Right atrium auricular region (tissue), 2 donors: ENCODE results near the gene C14orf119. TPM values are rescaled to one million over a fixed set of nuclear protein-coding genes. Genes with fewer than 3 reads are reported as not detected.

Experiments
- DNase-seq: peaks from one replicate; pipeline ENCODE4 v3.0.0-alpha.2; 2019; ENCODE audit warnings: low spot score
- H3K27ac ChIP-seq, 2 donors: fragments of 200-600 bp; sonication (generic); 1 replicate in 1 of 2; 2 replicates in 1 of 2; pipeline ENCODE4 v1.5.1; 2016 to 2019
- H3K27me3 ChIP-seq, 2 donors: fragments of 200-600 bp; sonication (generic); one replicate each; pipeline versions ENCODE4 v1.5.1 to v1.6.0; 2017 to 2019
- H3K36me3 ChIP-seq: fragments of 200-600 bp; sonication (generic); one replicate; pipeline ENCODE4 v1.5.1; 2016
- H3K4me1 ChIP-seq, 2 donors: fragments of 200-600 bp; sonication (generic); one replicate each; pipeline versions ENCODE4 v1.5.1 to v1.6.0; 2017 to 2019
- H3K4me3 ChIP-seq, 2 donors: fragments of 200-600 bp; sonication (generic); 1 replicate in 1 of 2; 2 replicates in 1 of 2; pipeline ENCODE4 v1.5.1; 2017 to 2019; ENCODE audit warnings: mild to moderate bottlenecking in 1 of 2, moderate library complexity in 1 of 2
- H3K9me3 ChIP-seq, 2 donors: fragments of 200-600 bp; sonication (generic); one replicate each; pipeline ENCODE4 v1.5.1; 2019
- CTCF ChIP-seq, 2 donors: fragments of 200-600 bp; sonication (generic); IDR thresholded peaks; one replicate each; pipeline ENCODE4 v1.5.1; 2019; ENCODE audit warnings: antibody characterized with exemption in 2 of 2
- total RNA-seq, 2 donors: library from RNA; depleted of rRNA; stranded (reverse); fragments of >200 nt; gene quantifications; one replicate each; pipeline ENCODE4 v1.1.0, GENCODE V29; 2016

C14orf119 gene
- total RNA-seq, 2 donors from 2014 or later: 13.5 to 23.7 TPM

- no peaks in the 10 kb centered on the region for H3K27me3 ChIP-seq
- H3K4me1 ChIP-seq: peaks cover 0 to 16% of the 10 kb centered on the region in 2 donors
- TF ChIP-seq CTCF (IDR thresholded peaks at IDR 0.05): no peak
These were observed 20.6 kb downstream of the C14orf119 start for GRCh38 chr14:23115918-23116317.

GRCh38 chr14:23117371-23118020 lies 22.2 kb downstream of the C14orf119 start:
- no peak overlapping the region for H3K4me3 ChIP-seq
- H3K27me3 ChIP-seq: no peaks in the 10 kb centered on the region
- H3K4me1 ChIP-seq: peaks cover 0 to 26% of the 10 kb centered on the region in 2 donors
- no peaks in the 10 kb centered on the region for H3K36me3 ChIP-seq
- no peak overlapping the region for H3K27ac ChIP-seq
- H3K9me3 ChIP-seq: no peaks in the 10 kb centered on the region
- DNase-seq: no peak
- no peak for TF ChIP-seq CTCF (IDR thresholded peaks at IDR 0.05)

More at GRCh38 chr14:23115918-23116317, 20.6 kb downstream of the C14orf119 start:
- Histone ChIP-seq H3K4me3 (no peak overlapping the region), H3K9me3 (no peaks in the 10 kb centered on the region), H3K27ac (no peak overlapping the region), H3K36me3 (no peaks in the 10 kb centered on the region)
- no peak for DNase-seq

DNA sequence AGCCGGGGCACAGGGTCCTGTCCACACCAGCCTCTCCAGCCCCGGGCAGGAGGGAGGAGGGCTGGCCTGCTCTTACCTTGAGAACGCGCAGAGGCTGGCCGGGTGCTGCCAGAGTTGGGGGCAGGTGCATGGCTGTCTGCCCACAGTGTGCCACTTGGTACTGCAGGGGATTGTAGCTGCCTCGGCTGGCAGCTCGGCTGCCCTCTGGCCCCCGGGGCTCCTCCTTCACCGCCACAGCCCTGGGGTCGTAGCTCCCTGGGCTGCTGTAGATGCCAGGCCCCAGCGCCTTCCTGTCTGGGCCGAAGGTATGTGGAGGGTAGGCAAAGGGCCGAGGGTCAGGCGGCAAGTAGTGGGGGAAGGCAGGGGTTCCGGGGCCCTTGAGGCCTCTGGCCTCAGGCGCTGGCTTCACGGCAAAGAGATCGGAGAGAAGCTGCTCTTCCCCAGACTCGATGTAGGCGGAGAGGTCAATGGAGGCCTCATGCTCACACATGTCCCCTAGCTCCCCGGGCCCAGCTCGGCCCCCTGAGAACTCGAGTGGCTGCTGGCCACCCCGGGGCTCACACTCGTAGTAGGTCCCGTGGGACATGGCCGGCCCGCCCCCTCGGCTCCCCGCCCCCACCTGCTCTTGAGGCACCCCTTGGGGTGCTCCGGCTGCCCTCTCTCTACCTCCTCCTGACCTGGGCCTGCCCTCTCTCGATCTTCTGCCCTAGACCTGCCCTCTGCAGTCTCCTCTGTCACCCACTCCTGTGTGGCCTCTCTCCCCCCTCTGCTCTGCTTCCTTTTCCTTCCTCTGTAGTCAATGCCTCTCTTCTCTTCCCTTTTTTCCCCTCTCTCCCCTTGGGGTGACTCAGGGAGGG lies 23.4 kb downstream of the C14orf119 start, which contains the start of gene CEBPE:
CEBPE (minus strand) TSS at position 750 of the 857 bp plus-strand sequence; CDS start at position 586, 164 bp downstream.
- no peak for DNase-seq
- H3K4me3 ChIP-seq: no peak within 1 kb of the TSS
- no peak for TF ChIP-seq CTCF (IDR thresholded peaks at IDR 0.05)
- no peaks in the 10 kb centered on the region for H3K9me3 ChIP-seq
- peaks cover 0 to 22% of the 10 kb centered on the region in 2 donors for H3K4me1 ChIP-seq
- H3K27me3 ChIP-seq: no peaks in the 10 kb centered on the region
- H3K36me3 ChIP-seq: no peaks in the 10 kb centered on the region
- no peak within 1 kb of the TSS for H3K27ac ChIP-seq

DNA sequence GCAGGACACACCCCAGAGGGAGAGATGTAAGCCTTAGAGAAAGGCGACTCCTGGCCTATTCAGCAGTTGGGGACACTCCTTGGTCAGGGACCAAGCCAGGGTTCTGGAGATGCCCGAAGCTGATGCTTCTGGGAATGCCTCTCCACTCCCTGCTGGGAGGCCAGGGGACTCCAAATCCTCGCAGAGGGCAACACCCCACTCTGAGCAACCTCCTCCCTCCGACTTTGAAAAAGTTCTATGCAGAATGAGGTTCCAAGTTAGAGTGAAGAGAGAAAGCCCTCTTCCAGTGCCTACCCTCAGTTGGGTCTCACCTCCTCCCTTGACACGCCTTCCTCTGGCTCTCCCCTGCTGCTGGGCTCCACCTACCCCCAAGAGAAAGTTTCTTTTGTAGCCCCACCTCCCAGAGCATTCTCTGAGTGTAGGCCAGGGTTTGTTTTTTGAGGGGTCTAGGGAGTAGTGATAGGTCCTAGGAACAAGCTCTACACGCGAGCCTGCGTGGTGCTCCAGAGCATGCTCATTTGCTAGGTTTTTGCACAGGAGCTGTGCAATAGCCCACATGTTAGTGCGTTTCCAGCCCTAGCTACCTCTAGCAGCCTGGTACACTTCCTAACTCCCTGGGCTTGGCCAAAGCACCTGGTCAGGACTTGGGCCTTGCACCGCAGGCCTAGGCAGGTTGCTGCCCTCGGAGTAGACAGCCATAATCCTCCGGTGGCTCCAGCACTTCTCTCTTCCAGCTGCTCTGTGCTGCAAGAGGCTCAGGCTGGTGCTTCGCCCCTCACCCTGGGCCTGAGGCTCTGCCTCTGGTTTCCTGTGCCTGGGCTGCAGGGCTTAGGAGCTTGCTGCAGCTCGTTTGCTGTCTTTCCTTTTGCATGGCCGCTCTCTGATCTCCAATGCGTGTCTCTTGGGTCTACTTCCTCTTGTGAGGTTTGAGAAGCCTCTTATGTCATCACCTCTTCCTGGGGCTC lies 24.3 kb downstream of the C14orf119 start:
- no peaks in the 10 kb centered on the region for H3K27me3 ChIP-seq
- H3K36me3 ChIP-seq: no peaks in the 10 kb centered on the region
- no peak for TF ChIP-seq CTCF (IDR thresholded peaks at IDR 0.05)
- peaks cover 0 to 22% of the 10 kb centered on the region in 2 donors for H3K4me1 ChIP-seq
- H3K4me3 ChIP-seq: no peak overlapping the region
- no peak overlapping the region for H3K27ac ChIP-seq
- H3K9me3 ChIP-seq: no peaks in the 10 kb centered on the region
- DNase-seq: no peak

GRCh38 chr14:23120541-23121251 lies 25.4 kb downstream of the C14orf119 start:
- H3K27me3 ChIP-seq: no peaks in the 10 kb centered on the region
- no peaks in the 10 kb centered on the region for H3K9me3 ChIP-seq
- peaks cover 0 to 22% of the 10 kb centered on the region in 2 donors for H3K4me1 ChIP-seq
- H3K4me3 ChIP-seq: no peak overlapping the region
- DNase-seq: peak; percentile 94
- H3K36me3 ChIP-seq: no peaks in the 10 kb centered on the region
- H3K27ac ChIP-seq: peak overlapping the region; percentile 37 to 48
- TF ChIP-seq CTCF (IDR thresholded peaks at IDR 0.05): peak; percentile 96 to 100
